GM19328 (cell line): ENCODE data around the gene VPS52.
A peak's percentile ranks its signal among the peaks of the same experiment; 100 is the strongest.
"Not testable (repeated sequence)": the region's sequence is repeated elsewhere in the genome, so short reads cannot be mapped to it uniquely, and the experiment has no call there.

Experiments used
- ATAC-seq: cut with Tn5 transposase; IDR thresholded peaks from one replicate; pipeline ENCODE4 v1.9.1; 2021; ENCODE audit warnings: mild to moderate bottlenecking, moderate library complexity; ENCODE audit not compliant: unreplicated experiment

The VPS52 gene

DNA sequence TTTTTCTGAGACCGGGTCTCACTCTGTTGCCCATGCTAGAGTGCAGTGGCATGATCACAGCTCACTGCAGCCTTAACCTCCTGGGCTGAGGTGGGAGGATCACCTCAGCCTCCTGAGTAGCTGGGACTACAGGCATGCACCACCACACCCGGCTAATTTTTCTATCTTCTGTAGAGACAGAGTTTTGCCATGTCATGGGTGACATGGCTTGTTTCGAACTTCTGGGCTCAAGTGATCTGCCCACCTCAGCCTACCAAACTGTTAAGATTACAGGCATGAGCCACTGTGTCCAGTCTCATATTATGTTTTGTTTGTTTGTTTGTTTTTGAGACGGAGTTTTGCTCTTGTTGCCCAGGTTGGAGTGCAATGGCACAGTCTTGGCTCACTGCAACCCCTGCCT is 13.5 kb upstream of the VPS52 start:
- ATAC-seq, result not testable (repeated sequence)

DNA sequence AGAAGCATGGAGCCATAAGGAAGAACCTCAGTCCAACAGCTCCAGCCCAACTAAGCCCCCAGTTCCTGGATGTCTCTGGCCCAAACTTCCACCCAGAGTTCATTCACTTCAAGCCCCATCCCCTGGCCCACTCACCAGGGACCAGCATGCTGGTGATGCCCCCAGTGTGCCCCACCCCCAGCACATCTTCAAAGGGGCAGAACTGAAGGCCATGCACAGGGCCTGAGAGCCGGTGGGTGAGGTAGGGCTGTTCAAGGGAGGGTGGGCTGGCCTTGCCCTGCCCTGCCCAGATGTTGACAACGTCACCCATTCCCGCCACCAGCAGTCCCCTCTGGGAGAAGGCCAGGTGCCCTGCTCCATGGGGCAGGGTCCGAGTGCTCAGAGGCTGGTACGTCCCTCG is 8.9 kb upstream of the VPS52 start:
- ATAC-seq, result no peak

DNA sequence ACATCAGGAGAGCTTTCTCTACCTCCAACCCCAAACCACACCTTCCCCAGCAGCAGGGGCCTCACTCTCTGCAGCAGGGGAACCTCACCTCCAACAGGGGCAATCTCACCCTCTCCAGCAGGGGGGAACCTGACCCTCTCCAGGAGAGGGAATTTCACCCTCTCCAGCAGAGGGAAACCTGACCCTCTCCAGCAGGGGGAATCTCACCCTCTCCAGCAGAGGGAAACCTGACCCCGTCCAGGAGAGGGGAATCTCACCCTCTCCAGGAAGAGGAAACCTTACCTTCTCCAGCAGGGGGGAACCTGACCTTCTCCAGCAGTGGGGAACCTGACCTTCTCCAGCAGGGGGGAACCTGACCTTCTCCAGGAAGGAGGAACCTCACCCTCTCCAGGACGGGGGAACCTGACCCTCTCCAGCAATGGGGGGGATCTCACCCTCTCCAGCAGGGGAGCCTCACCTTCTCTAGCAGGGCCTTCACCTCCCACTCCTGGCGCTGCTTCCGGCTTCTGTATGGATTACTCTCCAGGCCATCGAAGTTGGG is 8.4 kb upstream of the VPS52 start:
- no peak for ATAC-seq

DNA sequence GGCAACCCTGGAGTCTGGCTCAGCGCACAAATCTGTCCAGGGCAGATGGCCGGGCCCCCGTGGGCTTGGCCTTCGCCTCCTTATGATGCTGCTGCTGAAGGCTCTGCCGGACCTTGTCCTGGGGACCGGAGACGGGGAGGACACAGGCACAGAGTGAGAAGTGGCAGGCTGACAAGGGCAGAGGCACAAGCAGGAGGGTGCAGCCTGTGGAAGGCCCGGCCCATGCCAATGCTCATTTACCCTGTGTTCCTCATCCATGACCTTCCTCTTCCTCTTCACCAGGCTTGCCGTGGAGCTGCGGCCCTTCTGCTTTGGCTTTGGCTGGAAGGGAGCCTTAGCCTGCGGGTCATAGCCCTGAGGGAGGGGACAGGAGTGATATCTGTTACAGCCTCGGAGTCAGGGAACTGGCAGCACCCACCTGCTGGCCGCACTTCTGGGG is 7.6 kb upstream of the VPS52 start:
- no peak for ATAC-seq

DNA sequence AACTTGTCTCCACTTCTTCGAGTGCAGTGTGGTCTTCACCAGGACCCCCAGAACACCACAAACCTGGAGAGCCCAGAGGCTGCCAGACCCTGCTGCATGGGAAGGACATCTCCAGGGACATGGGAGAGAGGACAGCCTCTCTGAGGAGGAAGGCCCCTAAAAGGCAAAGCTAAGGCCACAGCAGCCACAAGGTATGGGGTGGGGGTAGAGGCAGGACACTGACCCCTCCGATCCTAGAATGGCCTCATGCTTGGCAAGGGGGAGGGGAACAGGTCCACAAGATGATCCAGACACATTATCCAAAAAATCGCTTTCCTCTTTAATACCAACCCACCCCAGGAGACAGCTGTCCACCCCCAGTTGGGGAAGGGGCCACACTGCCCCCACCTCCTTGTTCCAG is 7.1 kb upstream of the VPS52 start:
- no peak for ATAC-seq

DNA sequence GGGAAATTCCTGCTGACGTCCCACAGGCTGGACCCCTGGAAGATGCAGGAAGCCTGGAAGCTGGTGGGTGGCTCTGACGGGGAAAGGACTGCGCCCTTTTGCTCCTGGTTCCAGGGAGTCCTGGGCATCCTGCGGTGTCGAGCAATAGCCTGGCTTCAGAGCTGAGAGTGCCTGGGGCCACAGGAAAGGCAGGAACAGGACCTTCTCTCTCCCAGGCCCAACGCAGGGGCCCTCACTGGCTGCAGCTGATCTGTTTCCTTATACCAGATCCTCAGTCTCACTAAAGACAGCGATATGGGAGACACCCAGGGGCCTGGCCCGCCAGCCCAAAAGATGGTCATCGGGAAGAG is 6.7 kb upstream of the VPS52 start:
- no peak for ATAC-seq

DNA sequence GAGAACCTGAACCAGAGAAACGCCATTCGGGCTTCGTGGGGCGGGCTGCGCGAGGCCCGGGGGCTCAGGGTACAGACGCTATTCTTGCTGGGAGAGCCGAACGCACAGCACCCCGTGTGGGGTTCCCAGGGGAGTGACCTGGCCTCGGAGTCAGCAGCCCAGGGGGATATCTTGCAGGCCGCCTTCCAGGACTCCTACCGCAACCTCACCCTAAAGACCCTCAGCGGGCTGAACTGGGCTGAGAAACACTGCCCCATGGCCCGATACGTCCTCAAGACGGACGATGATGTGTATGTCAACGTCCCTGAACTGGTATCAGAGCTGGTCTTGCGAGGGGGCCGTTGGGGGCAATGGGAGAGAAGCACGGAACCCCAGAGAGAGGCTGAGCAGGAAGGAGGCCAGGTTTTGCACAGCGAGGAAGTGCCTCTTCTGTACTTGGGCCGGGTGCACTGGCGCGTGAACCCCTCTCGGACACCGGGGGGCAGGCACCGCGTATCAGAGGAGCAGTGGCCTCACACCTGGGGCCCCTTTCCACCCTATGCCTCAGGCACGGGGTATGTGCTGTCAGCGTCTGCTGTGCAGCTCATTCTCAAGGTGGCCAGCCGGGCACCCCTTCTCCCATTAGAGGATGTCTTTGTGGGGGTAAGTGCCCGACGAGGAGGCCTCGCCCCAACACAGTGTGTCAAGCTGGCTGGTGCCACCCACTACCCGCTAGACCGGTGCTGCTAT is 6.2 kb upstream of the VPS52 start:
- ATAC-seq, result no peak

DNA sequence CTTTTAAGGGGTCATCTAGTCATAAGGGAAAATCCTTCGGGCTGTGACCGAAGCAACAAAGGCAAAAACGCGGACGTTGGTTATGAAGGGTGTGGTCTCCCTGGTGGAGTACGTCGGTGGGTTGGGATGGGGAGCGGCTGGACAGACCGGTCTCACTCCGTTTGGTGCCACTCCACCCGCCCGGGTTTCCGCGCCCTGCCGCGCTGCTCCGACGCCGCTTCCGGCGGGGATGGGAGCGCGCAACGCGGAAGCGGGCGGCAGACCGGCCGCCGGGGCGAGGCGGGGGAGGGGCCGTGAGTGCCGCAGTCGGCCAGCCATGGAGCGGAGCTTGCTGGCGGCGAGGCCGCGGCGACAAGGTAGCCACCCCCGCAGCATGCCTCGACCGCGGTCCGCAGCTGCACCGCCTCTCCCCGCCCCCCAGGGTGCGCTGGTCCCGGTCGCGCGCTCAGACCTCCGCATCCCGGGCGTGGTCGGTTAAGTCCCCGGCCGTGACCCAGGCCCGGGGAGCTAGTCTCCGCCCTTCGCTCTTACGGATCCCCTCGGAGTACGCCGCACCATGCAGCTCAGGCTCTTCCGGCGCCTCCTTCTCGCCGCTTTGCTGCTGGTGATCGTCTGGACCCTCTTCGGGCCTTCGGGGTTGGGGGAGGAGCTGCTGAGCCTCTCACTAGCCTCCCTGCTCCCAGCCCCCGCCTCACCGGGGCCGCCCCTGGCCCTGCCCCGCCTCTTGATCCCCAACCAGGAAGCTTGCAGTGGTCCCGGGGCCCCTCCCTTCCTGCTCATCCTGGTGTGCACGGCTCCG is 5.4 kb upstream of the VPS52 start, which contains the start of gene B3GALT4:
B3GALT4 (plus strand) TSS at position 260 of the 799 bp plus-strand sequence; CDS start at position 557, 297 bp downstream.
- peak; percentile 58 for ATAC-seq

DNA sequence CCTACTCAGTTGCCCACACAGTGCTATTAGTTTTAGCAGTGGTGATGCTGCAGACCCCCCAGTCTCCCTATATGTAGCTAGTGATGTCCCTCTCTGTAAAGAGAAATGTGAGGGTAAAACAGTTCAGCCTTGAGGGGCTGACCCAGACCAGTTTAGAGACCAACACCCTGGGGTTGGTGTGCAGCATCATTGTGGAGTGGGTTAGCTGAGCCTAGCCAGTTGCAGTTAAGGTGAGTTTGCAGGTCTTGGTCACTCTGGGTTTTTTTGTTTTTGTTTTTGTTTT is 4.8 kb upstream of the VPS52 start:
- ATAC-seq, result no peak

DNA sequence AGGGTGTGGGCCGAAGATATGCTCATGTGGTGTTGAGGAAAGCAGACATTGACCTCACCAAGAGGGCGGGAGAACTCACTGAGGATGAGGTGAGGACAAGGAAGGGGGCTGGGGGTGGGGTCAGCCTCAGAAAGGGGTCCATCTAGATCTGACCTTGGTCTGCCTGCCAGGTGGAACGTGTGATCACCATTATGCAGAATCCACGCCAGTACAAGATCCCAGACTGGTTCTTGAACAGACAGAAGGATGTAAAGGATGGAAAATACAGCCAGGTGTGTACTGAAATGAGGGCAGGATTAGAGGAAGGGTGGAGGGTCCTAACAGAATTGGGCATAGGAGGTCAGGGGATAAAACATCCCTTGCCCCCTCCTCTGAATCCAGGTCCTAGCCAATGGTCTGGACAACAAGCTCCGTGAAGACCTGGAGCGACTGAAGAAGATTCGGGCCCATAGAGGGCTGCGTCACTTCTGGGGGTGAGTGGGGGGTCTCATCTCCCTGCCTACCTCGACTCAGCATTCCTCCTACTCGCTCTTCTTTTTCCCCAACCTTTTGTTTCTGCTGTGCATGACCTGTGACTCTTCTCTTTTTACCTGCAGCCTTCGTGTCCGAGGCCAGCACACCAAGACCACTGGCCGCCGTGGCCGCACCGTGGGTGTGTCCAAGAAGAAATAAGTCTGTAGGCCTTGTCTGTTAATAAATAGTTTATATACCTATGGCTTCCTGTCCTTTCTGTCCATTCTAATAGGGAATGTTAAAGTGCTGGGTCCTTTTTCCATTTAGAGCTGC is 4.3 kb upstream of the VPS52 start:
- ATAC-seq, result not testable (repeated sequence)

DNA sequence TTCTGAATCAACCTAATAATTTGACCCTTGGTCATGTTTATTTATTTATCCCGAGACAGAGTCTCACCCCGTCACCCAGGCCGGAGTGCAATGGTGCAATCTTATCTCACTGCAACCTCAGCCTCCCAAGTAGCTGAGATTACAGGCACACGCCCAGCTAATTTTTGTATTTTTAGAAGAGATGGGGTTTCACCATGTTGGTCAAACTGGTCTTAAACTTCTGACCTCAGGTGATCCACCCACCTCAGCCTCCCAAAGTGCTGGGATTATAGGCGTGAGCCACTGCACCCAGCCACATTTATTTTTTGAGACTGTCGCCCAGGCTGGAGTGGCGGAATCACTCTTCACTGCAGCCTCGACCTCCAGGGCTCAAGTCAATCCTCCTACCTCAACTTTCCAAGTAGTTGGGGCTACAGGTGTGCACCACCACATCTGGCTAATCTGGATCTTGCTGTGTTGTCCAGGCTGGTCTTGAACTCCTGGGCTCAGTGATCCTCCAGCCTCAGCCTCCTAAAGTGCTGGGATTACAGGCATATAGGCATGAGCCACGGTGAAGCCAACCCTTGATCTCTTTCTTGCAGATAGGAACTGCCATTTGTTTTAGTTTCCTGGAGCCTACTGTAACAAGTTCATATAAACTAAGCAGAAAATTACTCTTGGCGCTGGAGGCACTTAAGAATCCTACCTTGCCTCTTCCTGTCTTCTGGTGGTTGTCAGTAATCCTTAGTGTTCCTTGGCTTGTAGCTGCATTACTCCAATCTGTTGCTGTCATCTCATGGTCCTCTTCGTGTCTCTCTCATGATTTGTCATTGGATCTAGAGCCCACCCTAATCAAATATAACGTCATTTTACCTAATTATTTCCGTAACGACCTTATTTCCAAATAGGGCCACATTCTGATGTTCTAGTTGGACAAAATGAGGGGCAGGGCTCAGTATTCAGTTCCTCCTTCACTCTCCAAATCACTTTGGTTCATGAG is 2.5 kb upstream of the VPS52 start:
- ATAC-seq, result no peak

DNA sequence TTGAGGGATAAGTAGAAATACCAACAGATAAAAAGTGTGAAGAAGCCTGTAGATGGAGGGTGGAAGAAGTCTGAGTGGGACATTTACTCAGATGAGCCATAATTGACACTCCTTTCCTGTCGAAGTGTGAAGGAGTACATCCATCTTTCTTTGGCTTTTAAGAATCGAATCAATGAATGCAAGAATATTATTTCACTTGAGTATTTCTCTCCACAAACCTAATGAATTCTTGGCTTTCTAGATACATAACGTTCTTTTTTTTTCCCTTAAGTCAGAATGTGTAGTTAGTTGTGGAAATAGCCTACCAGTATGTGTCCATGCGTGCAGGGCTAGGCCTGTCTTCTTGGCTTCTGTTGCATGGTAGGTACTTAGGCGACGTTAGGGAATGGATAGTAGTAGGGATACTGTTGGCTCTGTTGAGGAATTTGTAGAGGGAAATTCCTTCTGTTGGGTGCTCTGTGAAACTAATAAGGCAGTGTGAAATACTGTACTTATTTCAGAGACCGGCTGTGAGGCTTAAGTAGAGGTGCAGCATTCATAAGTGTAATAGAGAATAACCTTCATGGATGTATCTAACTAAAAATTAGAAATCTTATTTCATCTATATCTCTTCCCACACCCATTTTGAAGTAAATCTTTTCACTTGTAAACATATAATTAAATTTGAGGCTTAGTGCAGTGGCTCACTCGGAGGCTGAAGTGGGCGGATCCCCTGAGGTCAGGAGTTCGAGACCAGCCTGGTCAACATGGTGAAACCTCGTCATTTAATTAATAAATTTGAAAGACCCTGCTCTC is 1.6 kb upstream of the VPS52 start:
- ATAC-seq, result no peak

DNA sequence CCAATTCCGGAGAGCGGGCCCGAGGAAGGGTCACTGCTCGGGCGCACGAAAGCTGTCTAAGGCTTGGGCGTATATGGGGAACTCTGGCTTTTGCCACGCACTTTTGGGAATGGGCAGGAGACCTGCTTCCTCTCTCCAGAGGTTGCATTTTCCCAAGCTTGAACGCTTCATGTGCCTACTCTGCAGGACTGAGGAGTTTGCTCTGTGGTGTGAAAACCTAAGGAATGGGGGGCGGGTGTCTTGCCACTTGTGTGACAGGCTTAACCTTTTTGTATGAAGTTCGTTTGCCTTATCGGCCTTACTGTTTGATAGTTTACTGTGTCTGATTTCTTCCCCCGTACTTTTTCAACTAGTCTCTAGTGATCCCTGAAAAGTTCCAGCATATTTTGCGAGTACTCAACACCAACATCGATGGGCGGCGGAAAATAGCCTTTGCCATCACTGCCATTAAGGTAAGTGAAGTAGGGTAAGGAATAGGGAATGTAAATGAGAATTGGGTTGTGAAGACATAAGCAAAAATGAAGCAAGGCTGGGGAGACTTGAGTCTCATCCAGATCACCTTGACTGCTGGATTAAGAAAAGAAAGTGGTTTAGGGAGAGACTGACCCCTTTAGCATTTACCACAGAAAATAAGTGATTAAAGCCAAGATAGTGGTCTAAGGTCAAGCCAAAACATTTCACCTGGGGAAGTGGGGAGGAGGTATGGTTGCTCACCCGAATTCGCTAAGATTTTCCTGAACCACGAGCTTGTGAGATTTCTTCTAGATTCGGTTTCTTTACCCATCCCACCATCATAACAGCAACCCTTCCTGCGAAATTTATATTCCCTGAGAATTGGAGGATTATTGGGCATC is 826 bp upstream of the VPS52 start:
- ATAC-seq, result no peak

DNA sequence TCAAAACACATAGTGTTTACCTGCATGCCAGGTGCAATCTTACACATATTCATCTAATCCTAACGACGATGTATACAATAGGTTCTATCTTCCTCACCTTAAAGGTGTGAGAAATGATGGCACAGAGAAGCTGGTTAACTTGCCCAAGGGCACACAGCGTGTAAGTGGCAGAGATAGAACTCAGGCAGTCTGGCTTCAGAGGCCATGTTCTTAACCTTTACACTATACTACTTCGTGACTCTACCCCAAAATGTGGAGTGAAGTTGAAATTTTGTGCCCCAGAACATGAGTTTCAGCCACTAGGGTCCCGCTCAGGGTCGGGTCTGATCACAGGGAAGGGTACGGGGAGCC is 584 bp downstream of the VPS52 start:
- no peak for ATAC-seq

DNA sequence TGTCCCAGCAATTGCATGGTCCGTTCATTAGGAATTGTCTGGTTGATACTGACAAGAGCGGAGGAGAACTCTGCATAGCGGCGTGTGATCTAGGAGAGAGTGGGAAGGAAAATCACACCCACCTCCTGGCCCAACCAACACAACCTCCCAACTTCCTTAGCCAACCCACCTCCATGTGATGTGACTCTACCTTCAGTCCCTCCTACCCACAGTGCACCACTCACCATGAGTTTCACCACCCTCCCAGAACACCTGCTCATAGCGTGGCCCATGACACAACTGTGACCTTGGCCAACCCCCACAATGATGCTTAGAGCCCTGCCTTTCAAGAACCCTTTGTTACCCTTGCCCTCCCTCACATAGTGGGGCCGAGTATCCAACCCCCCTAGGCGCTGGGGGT is 7.7 kb downstream of the VPS52 start:
- no peak for ATAC-seq

DNA sequence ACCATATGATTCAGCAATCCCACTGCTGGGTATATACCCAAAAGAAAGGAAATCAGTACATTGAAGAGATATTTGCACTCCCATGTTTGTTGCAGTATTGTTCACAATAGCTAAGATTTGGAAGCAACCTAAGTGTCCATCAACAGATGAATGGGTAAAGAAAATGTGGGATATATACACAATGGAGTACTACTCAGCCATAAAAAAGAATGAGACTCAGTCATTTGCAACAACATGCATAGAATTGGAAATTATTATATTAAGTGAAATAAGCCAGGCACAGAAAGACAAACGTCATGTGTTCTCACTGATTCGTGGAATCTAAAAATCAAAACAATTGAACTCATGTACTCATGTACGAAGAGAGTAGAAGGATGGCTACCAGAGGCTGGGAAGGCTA is 9.2 kb downstream of the VPS52 start:
- ATAC-seq, result not testable (repeated sequence)

DNA sequence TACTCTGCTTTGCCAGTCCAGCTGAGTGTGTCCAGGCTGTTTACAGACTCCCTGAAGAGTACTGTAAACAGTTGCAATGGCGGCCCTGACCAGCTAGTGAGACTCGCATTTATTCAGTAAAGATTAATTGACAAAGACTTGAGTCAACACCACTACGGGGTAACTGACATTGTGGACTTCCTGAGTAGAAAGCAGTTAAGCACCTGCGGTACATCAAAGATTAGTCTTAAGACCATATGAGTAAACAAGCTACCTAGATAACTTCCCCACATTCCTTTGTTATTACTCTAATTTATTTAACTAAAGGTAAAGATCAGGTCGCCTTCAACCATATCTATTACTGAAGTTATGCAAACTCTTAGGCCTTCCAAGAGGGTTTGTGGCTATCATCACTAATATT is 12.6 kb downstream of the VPS52 start:
- no peak for ATAC-seq

DNA sequence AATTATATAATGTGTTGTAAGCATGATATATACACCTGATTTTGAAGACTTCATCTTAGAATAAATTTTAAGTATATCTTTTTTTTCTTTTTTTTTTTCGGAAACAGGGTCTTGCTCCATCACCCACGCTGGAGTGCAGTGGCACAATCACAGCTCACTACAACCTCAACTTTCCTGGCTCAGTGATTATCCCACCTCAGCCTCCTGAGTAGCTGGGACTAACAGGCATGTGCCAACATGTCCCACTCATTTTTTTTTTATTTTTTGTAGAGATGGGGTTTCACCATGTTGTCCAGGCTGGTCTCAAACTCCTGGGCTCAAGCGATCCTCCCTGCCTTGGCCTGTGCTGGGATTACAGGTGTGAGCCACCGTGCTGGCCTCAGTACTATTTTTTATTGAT is 17.1 kb downstream of the VPS52 start:
- ATAC-seq, result no peak

DNA sequence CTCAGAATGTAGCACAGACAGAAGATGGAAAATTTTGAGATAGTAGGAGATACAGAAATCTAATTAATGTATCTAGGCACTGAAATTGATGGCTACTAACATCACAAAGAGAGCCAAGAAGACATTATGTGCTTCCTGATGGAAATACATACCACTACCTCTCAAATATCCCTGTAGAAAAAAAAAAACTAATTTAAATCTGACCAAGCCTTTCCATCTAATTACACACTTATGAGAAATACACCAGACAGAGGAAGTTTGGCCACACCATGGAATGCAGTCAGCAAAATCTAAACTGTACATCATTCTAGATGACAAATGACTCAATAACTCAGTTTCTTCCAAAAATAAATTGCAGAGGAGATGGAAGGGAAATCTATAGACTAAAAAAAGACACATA is 18.9 kb downstream of the VPS52 start:
- no peak for ATAC-seq
